BJ (cell line): Measurements from ENCODE around the gene PIGT. TPM values are rescaled to one million over a fixed set of nuclear protein-coding genes. Genes with fewer than 3 reads are reported as not detected.

ENCODE experiments used
- CTCF ChIA-PET: fragments of 350-600 bp; formaldehyde crosslinking; extraction: SDS; loops from one replicate; lab custom pipeline; 2021; ENCODE audit warnings: antibody characterized with exemption, inconsistent platforms; lab: Yijun Ruan, JAX
- POLR2A ChIA-PET: fragments of 300-600 bp; sonication (Branson Sonifier 250); formaldehyde crosslinking; extraction: SDS; loops from one replicate; lab custom pipeline; 2021; ENCODE audit warnings: antibody characterized with exemption; lab: Charles Lee
- DNase-seq: peaks from one replicate; pipeline ENCODE4 v3.0.0-alpha.2; 2011; ENCODE audit warnings: low read depth
- H3K27me3 ChIP-seq: 2 replicates; pipeline ENCODE4 v1.6.0; 2011; ENCODE audit warnings: low read length; ENCODE audit not compliant: control insufficient read depth, insufficient read depth
- H3K36me3 ChIP-seq: 2 replicates; pipeline ENCODE4 v1.5.1; 2011; ENCODE audit warnings: low read length; ENCODE audit not compliant: control insufficient read depth, insufficient read depth
- H3K4me3 ChIP-seq: 2 replicates; pipeline ENCODE4 v1.5.1; 2011; ENCODE audit warnings: low read depth, mild to moderate bottlenecking, control low read depth, low read length
- polyA plus RNA-seq: library from polyadenylated mRNA; depleted of rRNA; stranded (reverse); fragments of >200 nt; gene quantifications from 2 replicates; pipeline ENCODE4 v1.2.3, GENCODE V29; 2011
- TF ChIP-seq, protein P1 (sequence below): IDR thresholded peaks from 2 replicates; pipeline ENCODE4 v1.5.1; 2011; ENCODE audit warnings: low read depth, mild to moderate bottlenecking, control low read depth, inconsistent platforms, low read length, moderate library complexity; ENCODE audit not compliant: insufficient read depth

PIGT gene
- polyA plus RNA-seq, 1 experiment = 236 TPM

DNA sequence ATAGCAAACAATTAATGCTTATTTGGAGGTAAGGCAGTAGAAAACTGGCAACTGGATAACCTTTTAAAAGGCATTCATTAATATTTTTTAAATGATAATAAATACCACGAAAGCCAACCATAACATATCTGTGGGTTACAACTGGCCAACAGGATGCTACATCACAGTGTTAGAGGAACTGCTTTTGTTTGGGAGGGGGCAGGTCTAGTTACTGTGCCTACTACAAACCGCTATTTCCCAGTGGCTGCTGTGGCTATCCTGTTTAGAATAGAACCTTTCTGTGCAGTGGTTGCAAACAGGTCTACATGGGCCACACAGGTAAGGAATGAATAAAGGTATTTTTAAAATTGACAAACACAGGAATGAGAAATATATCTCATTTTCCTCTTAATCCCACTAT, 976 bp downstream of the PIGT start:
- DNase-seq = no peak
- Histone ChIP-seq H3K36me3 (peaks cover 13% of the 10 kb centered on the region), H3K4me3 (peak overlapping the region; percentile 93), H3K27me3 (no peaks in the 10 kb centered on the region)
- ChIA-PET POLR2A (no interaction called here), CTCF (interaction anchor here (0.8 to 1.5 kb wide), 4 partner anchors 10 to 97 kb away, joined by 3 to 7 read pairs (median 3); partner anchors contain the start of gene SYS1)
- TF ChIP-seq, protein P1, sequence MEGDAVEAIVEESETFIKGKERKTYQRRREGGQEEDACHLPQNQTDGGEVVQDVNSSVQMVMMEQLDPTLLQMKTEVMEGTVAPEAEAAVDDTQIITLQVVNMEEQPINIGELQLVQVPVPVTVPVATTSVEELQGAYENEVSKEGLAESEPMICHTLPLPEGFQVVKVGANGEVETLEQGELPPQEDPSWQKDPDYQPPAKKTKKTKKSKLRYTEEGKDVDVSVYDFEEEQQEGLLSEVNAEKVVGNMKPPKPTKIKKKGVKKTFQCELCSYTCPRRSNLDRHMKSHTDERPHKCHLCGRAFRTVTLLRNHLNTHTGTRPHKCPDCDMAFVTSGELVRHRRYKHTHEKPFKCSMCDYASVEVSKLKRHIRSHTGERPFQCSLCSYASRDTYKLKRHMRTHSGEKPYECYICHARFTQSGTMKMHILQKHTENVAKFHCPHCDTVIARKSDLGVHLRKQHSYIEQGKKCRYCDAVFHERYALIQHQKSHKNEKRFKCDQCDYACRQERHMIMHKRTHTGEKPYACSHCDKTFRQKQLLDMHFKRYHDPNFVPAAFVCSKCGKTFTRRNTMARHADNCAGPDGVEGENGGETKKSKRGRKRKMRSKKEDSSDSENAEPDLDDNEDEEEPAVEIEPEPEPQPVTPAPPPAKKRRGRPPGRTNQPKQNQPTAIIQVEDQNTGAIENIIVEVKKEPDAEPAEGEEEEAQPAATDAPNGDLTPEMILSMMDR = no peak

DNA sequence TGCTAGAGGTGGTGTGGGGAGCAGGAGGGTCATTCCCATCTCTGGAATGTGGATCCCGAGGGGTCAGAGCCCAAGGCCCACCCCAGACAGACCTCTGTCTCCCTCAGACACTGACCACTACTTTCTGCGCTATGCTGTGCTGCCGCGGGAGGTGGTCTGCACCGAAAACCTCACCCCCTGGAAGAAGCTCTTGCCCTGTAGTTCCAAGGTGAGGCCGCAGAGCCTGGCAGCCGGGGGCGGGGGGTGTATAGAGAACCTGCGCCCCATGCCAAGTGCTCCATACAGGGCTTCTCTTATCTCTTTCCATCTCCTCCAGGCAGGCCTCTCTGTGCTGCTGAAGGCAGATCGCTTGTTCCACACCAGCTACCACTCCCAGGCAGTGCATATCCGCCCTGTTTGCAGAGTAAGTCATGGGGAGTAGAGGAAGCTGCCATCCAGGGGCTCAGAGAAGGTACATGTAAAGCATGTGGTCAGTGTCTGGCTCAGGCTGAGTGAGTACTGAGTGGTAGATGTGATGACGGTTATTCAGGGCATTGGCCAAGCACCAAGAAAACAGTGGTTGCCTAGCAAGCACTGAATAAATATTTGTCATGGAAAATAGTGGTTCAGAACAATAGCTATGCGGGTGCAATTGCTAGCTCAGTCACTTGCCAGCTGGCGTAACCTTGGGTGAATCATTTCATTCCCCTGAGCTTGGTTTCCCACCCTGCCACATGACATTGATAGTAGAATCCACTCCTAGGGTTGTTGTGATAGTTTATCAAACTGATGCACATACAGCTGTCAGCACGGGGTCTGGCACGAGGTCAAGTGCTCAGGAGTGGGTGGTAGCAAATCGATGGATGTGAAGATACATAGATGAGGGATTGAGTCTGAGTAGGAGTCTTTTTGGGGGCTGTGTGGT, 3.5 kb downstream of the PIGT start:
- Histone ChIP-seq H3K36me3 (peaks cover 21% of the 10 kb centered on the region), H3K27me3 (no peaks in the 10 kb centered on the region), H3K4me3 (no peak overlapping the region)
- TF ChIP-seq, protein P1 = no peak
- DNase-seq = peak; percentile 62
- POLR2A ChIA-PET = no interaction called here
- CTCF ChIA-PET = interaction anchor here (1.2 to 4.9 kb wide), 4 partner anchors 18 to 100 kb away, joined by 4 to 31 read pairs (median 7); partner anchors contain the start of gene SYS1

DNA sequence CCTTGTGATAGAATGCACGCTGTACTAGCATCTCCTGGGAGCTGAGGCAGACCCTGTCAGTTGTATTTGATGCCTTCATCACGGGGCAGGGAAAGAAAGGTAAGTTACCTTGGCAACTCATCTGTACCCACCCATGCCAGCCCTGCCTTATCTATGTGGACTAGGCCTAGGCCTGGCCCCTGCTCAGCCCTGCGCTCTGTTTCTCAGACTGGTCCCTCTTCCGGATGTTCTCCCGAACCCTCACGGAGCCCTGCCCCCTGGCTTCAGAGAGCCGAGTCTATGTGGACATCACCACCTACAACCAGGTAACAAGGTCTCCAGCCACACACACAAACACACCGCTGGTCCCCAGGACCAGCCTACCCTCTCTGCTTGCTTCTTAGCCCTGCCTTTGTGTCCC, 4.2 kb downstream of the PIGT start:
- ChIA-PET POLR2A (no interaction called here), CTCF (interaction anchor here (1.2 to 4.9 kb wide), 4 partner anchors 17 to 101 kb away, joined by 4 to 31 read pairs (median 7); partner anchors contain the start of gene SYS1)
- DNase-seq = no peak
- Histone ChIP-seq H3K4me3 (no peak overlapping the region), H3K27me3 (no peaks in the 10 kb centered on the region), H3K36me3 (peaks cover 21% of the 10 kb centered on the region)
- TF ChIP-seq, protein P1 = no peak

DNA sequence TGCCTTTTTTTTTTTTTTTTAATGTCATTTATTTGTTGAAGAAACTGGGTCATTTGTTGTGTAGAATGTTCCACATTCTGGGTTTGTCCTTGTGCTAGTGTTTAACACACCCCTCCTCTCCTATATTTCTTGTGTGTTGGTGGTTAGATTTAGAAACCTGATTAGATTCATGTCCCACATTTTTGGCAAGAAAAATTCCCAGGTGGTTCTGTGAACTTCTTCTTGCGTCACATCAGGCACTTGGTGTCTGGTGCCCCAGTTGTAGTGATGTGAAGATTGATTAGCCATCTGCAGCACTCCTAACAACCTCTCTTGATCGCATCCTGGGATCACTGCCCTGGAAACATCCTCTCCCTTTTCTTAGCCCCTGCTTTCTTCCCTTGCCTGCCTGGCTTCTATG, 7.8 kb downstream of the PIGT start:
- ChIA-PET POLR2A (no interaction called here), CTCF (interaction anchor here (1.0 kb wide), 1 partner anchor 13 kb away, joined by 3 read pairs; no protein-coding TSS in a partner anchor)

DNA sequence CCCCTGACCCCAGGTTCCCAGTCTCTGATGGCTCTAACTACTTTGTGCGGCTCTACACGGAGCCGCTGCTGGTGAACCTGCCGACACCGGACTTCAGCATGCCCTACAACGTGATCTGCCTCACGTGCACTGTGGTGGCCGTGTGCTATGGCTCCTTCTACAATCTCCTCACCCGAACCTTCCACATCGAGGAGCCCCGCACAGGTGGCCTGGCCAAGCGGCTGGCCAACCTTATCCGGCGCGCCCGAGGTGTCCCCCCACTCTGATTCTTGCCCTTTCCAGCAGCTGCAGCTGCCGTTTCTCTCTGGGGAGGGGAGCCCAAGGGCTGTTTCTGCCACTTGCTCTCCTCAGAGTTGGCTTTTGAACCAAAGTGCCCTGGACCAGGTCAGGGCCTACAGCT, 9.6 kb downstream of the PIGT start:
- Histone ChIP-seq H3K27me3 (no peaks in the 10 kb centered on the region), H3K36me3 (peaks cover 16% of the 10 kb centered on the region), H3K4me3 (no peak overlapping the region)
- CTCF ChIA-PET = interaction anchor here (1.9 kb wide), 1 partner anchor 12 kb away, joined by 7 read pairs; no protein-coding TSS in a partner anchor
- TF ChIP-seq, protein P1 = no peak
- no peak for DNase-seq
- POLR2A ChIA-PET = no interaction called here

More for the DNA sequence above, 7.8 kb downstream of the PIGT start:
- no peak overlapping the region for H3K4me3 ChIP-seq
- peaks cover 21% of the 10 kb centered on the region for H3K36me3 ChIP-seq
- no peaks in the 10 kb centered on the region for H3K27me3 ChIP-seq
- TF ChIP-seq, protein P1 = no peak
- DNase-seq = no peak
